K562 (cell line): ENCODE data around the gene OMG. TPM values are rescaled to one million over a fixed set of nuclear protein-coding genes. Genes with fewer than 3 reads are reported as not detected.

Experiments used
- CBX3 ChIP-seq, 2 experiments: IDR thresholded peaks; 1 replicate in 1 of 2; 2 replicates in 1 of 2; pipeline ENCODE4 v1.6.1; 2012; ENCODE audit warnings: inconsistent platforms in 2 of 2, low read length in 2 of 2, borderline replicate concordance in 1 of 2, control low read depth in 1 of 2
- HDAC2 ChIP-seq: fragments of 450-650 bp; IDR thresholded peaks from 2 replicates; pipeline ENCODE4 v1.6.1; 2016; ENCODE audit warnings: mild to moderate bottlenecking
- HMBOX1 ChIP-seq: sonication (generic); IDR thresholded peaks from 2 replicates; pipeline ENCODE4 v1.6.1; 2016
- HNRNPUL1 ChIP-seq: fragments of 200-400 bp; formaldehyde crosslinking; IDR thresholded peaks from 2 replicates; pipeline ENCODE4 v1.6.1; 2017; ENCODE audit warnings: low read length
- KAT7 ChIP-seq: sonication (generic); formaldehyde crosslinking; IDR thresholded peaks from 2 replicates; pipeline ENCODE4 v1.8.0; 2022; ENCODE audit warnings: missing genetic modification reagents, mild to moderate bottlenecking, borderline replicate concordance
- MCM7 ChIP-seq, 2 experiments: fragments of 450-650 bp; IDR thresholded peaks; 2 replicates each; pipeline ENCODE4 v1.6.1; 2016 to 2018
- NCOA1 ChIP-seq: fragments of 450-650 bp; IDR thresholded peaks from 2 replicates; pipeline ENCODE4 v1.6.1; 2016; ENCODE audit warnings: low read depth
- NR2C1 ChIP-seq, 2 experiments: fragments of 450-650 bp; IDR thresholded peaks; 2 replicates each; pipeline ENCODE4 v1.6.1; 2017; ENCODE audit warnings: mild to moderate bottlenecking in 2 of 2, antibody characterized with exemption in 1 of 2, inconsistent platforms in 1 of 2, missing compliant biosample characterization in 1 of 2, missing genetic modification characterization in 1 of 2
- RBM17 ChIP-seq: fragments of 200-400 bp; formaldehyde crosslinking; IDR thresholded peaks from 2 replicates; pipeline ENCODE4 v1.6.1; 2017; ENCODE audit warnings: low read depth, mild to moderate bottlenecking, low read length, borderline replicate concordance
- SUPT5H ChIP-seq: fragments of 450-650 bp; IDR thresholded peaks from 2 replicates; pipeline ENCODE4 v1.6.1; 2016
- TCF3 ChIP-seq: sonication (generic); formaldehyde crosslinking; IDR thresholded peaks from 2 replicates; pipeline ENCODE4 v1.4.0; 2020; ENCODE audit warnings: mild to moderate bottlenecking, missing genetic modification reagents
- TRIM28 ChIP-seq: fragments of 450-650 bp; IDR thresholded peaks from 2 replicates; pipeline ENCODE4 v1.6.1; 2017
- YY1 ChIP-seq, 3 experiments: IDR thresholded peaks; 2 replicates each; pipeline ENCODE4 v1.6.1; 2011; ENCODE audit warnings: low read length in 2 of 3, mild to moderate bottlenecking in 2 of 3, moderate library complexity in 2 of 3, borderline replicate concordance in 1 of 3, control low read depth in 1 of 3, low read depth in 1 of 3; ENCODE audit not compliant: insufficient read depth in 3 of 3, insufficient replicate concordance in 2 of 3, control insufficient read depth in 1 of 3, insufficient read length in 1 of 3; ENCODE audit errors: extremely low read depth in 1 of 3
- ZFP1 ChIP-seq: fragments of 450-650 bp; formaldehyde crosslinking; IDR thresholded peaks from 2 replicates; pipeline ENCODE4 v1.4.0; 2020; ENCODE audit warnings: mild to moderate bottlenecking, mixed read lengths
- ZNF282 ChIP-seq: sonication (generic); formaldehyde crosslinking; IDR thresholded peaks from 2 replicates; pipeline ENCODE4 v1.8.1; 2023; ENCODE audit warnings: missing genetic modification reagents
- polyA plus RNA-seq, 8 experiments: library from polyadenylated mRNA; depleted of rRNA in 4 of 8; stranded (reverse) in 5 of 8; unstranded in 3 of 8; fragments of >200 nt; fragmentation: Nextera tagmentation in 2 of 8; fragmentation: Illumina TruSeq in 1 of 8; extraction: Ambion mirVana in 2 of 8; extraction: Trizol in 1 of 8; gene quantifications; 2 replicates each; pipeline versions ENCODE4 v1.2.1 to v1.2.3, GENCODE V29; 2011 to 2014; ENCODE audit warnings: inconsistent platforms in 1 of 8, missing spikeins in 1 of 8
- total RNA-seq, 7 experiments: library from RNA; depleted of rRNA in 6 of 7; stranded (reverse); fragments of >200 nt in 6 of 7; fragmentation: Illumina TruSeq in 2 of 7; extraction: Trizol in 2 of 7; gene quantifications; 2 replicates each; pipeline versions ENCODE4 v1.2.1 to v1.2.3, GENCODE V29; 2011 to 2021; ENCODE audit warnings: low replicate concordance in 1 of 7
- TF ChIP-seq, protein P1 (sequence below): fragments of 250-450 bp; sonication (Bioruptor Pico); IDR thresholded peaks from 2 replicates; pipeline ENCODE4 v1.8.0; 2022; ENCODE audit warnings: moderate library complexity, mild to moderate bottlenecking, inconsistent platforms
- TF ChIP-seq, protein P2 (sequence below): sonication (generic); formaldehyde crosslinking; IDR thresholded peaks from 2 replicates; pipeline ENCODE4 v1.8.0; 2022; ENCODE audit warnings: mild to moderate bottlenecking, missing genetic modification reagents
- TF ChIP-seq, protein P3 (sequence below): sonication (generic); formaldehyde crosslinking; IDR thresholded peaks from 2 replicates; pipeline ENCODE4 v1.8.0; 2022; ENCODE audit warnings: mild to moderate bottlenecking, low read depth, missing genetic modification reagents
- TF ChIP-seq, protein P4 (sequence below): sonication (generic); formaldehyde crosslinking; IDR thresholded peaks from 2 replicates; pipeline ENCODE4 v1.8.1; 2022; ENCODE audit warnings: missing genetic modification reagents

Gene OMG
- total and polyA plus RNA-seq, 9 of the 15 experiments (the other 6 are each of a cell fraction or from before 2014, with no cell fraction given): 0.41 TPM; not detected in 8

GRCh38 chr17:31308372-31309334, 11.6 kb upstream of the OMG start (continued):
- TF ChIP-seq HMBOX1 (peak; percentile 93), TCF3 (CRISPR knock-in tag) (peak; percentile 83), YY1 (IDR thresholded peaks at IDR 0.05; ENCODE audit: borderline replicate concordance in 1 of 3, control insufficient read depth in 1 of 3, extremely low read depth in 1 of 3, insufficient read depth in 3 of 3, insufficient read length in 1 of 3, insufficient replicate concordance in 2 of 3, low read depth in 1 of 3, low read length in 2 of 3) (no peak), HNRNPUL1 (no peak), RBM17 (no peak), TRIM28 (no peak), NCOA1 (peak; percentile 38; the same call in 1 of the 2 replicates), HDAC2 (peak; percentile 66), SUPT5H (0 out of 2 replicates have a peak, but pooled peaks have one; percentile 18), KAT7 (no peak), NR2C1 (IDR thresholded peaks at IDR 0.05) (no peak), NR2C1 (tag; IDR thresholded peaks at IDR 0.05) (no peak), CBX3 (IDR thresholded peaks at IDR 0.05; ENCODE audit: borderline replicate concordance in 1 of 2, low read length in 2 of 2) (no peak), ZFP1 (CRISPR knock-in tag) (no peak), ZNF282 (no peak), MCM7 (IDR thresholded peaks at IDR 0.05) (no peak)
- TF ChIP-seq, protein P1, sequence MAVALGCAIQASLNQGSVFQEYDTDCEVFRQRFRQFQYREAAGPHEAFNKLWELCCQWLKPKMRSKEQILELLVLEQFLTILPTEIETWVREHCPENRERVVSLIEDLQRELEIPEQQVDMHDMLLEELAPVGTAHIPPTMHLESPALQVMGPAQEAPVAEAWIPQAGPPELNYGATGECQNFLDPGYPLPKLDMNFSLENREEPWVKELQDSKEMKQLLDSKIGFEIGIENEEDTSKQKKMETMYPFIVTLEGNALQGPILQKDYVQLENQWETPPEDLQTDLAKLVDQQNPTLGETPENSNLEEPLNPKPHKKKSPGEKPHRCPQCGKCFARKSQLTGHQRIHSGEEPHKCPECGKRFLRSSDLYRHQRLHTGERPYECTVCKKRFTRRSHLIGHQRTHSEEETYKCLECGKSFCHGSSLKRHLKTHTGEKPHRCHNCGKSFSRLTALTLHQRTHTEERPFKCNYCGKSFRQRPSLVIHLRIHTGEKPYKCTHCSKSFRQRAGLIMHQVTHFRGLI: no peak
- TF ChIP-seq, protein P2, sequence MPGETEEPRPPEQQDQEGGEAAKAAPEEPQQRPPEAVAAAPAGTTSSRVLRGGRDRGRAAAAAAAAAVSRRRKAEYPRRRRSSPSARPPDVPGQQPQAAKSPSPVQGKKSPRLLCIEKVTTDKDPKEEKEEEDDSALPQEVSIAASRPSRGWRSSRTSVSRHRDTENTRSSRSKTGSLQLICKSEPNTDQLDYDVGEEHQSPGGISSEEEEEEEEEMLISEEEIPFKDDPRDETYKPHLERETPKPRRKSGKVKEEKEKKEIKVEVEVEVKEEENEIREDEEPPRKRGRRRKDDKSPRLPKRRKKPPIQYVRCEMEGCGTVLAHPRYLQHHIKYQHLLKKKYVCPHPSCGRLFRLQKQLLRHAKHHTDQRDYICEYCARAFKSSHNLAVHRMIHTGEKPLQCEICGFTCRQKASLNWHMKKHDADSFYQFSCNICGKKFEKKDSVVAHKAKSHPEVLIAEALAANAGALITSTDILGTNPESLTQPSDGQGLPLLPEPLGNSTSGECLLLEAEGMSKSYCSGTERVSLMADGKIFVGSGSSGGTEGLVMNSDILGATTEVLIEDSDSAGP (CRISPR knock-in tag): no peak
- TF ChIP-seq, protein P3, sequence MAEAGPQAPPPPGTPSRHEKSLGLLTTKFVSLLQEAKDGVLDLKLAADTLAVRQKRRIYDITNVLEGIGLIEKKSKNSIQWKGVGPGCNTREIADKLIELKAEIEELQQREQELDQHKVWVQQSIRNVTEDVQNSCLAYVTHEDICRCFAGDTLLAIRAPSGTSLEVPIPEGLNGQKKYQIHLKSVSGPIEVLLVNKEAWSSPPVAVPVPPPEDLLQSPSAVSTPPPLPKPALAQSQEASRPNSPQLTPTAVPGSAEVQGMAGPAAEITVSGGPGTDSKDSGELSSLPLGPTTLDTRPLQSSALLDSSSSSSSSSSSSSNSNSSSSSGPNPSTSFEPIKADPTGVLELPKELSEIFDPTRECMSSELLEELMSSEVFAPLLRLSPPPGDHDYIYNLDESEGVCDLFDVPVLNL (CRISPR knock-in tag): no peak
- TF ChIP-seq, protein P4, sequence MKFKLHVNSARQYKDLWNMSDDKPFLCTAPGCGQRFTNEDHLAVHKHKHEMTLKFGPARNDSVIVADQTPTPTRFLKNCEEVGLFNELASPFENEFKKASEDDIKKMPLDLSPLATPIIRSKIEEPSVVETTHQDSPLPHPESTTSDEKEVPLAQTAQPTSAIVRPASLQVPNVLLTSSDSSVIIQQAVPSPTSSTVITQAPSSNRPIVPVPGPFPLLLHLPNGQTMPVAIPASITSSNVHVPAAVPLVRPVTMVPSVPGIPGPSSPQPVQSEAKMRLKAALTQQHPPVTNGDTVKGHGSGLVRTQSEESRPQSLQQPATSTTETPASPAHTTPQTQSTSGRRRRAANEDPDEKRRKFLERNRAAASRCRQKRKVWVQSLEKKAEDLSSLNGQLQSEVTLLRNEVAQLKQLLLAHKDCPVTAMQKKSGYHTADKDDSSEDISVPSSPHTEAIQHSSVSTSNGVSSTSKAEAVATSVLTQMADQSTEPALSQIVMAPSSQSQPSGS (CRISPR knock-in tag): no peak
